Left renal cortex interstitium (tissue), 4 donors: Measurements from ENCODE around the gene ACTR2. TPM values are rescaled to one million over a fixed set of nuclear protein-coding genes. Genes with fewer than 3 reads are reported as not detected.
"Not testable (repeated sequence)": the region's sequence is repeated elsewhere in the genome, so short reads cannot be mapped to it uniquely, and the experiment has no call there.

Source experiments
- DNase-seq, 4 donors: peaks; one replicate each; pipeline ENCODE4 v3.0.0-alpha.2; 2013; ENCODE audit warnings: low read depth in 4 of 4, low spot score in 2 of 4, missing footprints in 1 of 4
- polyA plus RNA-seq, 4 donors: library from polyadenylated mRNA; unstranded; fragments of 120-200 nt; gene quantifications; one replicate each; pipeline ENCODE4 v1.2.1, GENCODE V29; 2013; ENCODE audit not compliant: insufficient read length in 4 of 4

The ACTR2 gene
- polyA plus RNA-seq, 4 donors, result 152 to 206 (median 188) TPM

GRCh38 chr2:65227020-65227455, 593 bp upstream of the ACTR2 start:
- no peak for DNase-seq

GRCh38 chr2:65228263-65228750, 676 bp downstream of the ACTR2 start:
- DNase-seq, result peak in 2 of 4 donors; percentile 44 to 63

DNA sequence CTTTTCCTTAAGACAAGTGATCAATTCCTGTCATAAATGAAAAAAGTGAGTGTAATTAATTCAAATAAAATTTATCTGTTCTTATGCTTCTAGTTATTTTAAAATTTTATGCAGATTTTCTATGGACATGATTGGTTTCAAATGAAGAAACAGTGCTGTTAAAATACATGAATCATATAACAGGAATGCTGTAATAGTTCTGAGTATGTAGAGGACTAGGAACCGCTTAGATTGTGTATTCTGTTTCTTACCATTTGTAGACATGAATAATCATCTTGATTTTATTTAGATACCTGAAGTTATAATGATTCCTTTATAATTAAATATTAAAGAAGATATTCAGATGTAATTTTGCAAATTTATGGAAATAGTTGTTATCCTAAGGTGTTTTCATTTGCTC, 3.5 kb downstream of the ACTR2 start:
- no peak for DNase-seq

- DNase-seq, result no peak
These were observed 4.4 kb downstream of the ACTR2 start for GRCh38 chr2:65231892-65232477.

DNA sequence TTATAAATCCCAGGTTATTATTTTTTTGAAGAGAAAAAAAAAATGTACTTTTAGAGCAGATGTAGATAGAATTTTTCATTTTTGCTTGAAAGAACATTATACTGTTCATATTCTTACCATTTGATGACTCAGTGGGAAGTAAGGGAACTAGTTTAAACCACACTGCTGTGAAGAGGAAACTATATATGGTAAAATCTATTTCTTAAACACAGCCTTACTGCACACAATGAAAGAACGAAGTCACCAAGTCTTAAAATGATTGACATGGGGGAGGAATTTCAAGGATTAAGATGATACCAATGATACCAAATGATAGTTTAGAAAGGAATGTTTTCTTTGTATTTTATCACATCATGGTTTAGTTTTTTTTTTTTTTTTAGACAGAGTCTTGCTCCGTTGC, 5.0 kb downstream of the ACTR2 start:
- DNase-seq, result no peak

- DNase-seq, result no peak
These were observed 13.0 kb downstream of the ACTR2 start for GRCh38 chr2:65240657-65241056.

GRCh38 chr2:65244452-65244851, 16.8 kb downstream of the ACTR2 start:
- DNase-seq, result not testable (repeated sequence)

DNA sequence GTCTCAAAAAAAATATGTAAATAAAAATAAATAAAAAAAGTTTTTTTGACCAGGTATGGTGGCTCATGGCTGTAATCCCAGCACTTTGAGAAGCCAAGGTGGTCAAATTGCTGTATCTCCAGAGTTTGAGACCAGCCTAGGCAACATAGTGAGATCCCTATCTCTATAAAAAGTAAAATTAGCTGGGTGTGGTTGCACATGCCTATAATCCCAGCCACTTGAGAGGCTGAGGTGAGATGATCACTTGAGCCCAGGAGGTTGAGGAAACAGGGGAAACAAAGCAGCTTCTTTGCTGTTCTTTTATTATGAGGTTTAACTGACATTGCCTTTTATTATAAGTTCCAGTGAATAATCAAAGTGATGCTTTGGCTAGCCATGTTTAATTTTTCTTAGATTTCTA, 25.0 kb downstream of the ACTR2 start:
- DNase-seq, result no peak

DNA sequence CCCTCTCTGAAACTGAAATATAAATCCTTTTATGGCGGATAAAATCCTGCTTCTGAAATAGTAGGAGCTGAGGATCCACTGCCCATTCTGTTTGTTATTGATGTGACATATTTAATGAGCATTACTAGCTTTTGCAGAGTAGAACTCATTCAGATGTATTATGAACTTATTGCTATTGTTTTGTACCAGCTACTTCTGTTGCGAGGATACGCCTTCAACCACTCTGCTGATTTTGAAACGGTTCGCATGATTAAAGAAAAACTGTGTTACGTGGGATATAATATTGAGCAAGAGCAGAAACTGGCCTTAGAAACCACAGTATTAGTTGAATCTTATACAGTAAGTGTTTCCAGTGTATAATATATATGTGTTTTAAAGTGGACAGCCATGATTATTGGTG, 27.7 kb downstream of the ACTR2 start:
- DNase-seq, result no peak

DNA sequence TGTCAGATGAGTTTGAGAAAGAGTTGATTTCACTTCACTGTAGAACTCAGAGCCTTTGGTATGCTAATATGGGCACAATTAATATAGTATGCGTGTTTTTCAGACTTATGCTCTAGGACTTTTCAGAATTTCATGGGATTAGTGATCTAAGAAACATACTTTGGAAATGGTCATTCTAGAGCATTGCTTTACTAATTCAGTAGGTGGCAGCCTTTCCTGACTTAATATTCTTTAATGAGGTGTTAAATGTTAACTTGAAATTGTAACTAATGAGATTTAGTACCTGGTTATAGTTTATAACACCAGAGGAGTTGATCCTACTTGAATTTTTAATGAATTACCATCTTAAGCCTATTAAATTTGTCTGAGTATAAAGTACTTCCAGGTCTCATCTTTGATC, 28.4 kb downstream of the ACTR2 start:
- no peak for DNase-seq

- DNase-seq, result not testable (repeated sequence)
These were observed 30.2 kb downstream of the ACTR2 start for GRCh38 chr2:65257866-65258265.

DNA sequence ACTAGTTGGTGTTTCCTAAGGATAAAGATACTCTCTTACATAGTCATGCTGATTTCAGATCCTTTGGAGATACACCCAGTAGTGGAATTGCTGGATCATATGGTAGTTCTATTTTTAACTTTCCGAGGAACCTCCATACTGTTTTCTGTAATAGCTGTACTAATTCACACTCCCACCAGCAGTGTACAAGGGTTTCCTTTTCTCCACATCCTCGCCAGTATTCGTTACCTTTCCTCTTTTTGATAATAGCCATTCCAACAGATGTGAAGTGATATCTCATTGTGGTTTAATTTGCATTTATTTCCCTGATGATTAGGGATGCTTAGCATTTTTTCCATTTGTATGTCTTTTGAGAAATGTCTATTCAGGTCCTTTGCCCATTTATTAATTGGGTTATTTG, 34.0 kb downstream of the ACTR2 start:
- DNase-seq, result no peak

- no peak for DNase-seq
These were observed 35.6 kb downstream of the ACTR2 start for GRCh38 chr2:65263262-65263661.

DNA sequence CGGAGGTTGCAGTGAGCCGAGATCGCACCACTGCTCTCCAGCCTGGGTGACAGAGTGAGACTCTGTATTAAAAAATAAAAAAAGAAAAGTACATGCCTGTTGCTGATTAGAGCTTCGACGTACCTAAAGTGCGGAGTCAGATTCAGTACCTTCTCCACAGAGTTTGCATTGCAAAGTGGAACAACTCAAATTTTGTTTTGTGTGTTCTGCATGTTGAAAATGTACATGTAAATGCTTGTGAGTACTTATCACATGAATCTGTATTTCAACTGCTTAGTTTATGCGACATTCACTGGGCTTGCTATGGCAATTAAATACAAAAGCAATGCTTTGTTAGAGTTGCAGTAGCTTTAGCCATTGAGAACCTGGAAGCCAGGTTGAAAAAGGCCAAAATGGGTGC, 36.4 kb downstream of the ACTR2 start:
- DNase-seq, result no peak

- DNase-seq, result peak in 3 of 4 donors; percentile 56 to 77 (median 68)
These were observed 37.4 kb downstream of the ACTR2 start for GRCh38 chr2:65264821-65265670.

DNA sequence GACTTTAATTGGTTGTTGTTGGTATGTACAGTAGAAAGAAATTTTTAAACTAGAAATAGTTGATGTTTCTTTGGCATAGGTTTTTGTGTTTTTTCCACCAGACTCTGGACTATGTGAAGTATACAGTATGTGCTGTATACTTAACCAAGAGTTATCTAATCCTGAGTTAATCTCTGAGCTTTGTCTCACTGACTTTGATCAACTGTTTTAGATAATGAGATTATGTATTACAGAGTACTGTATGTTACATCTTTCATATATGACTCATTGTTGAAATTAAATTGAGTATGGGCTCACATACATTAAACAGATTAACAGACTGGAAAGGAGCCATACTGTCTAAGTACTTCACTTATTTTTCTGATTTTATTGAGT, 38.0 kb downstream of the ACTR2 start:
- DNase-seq, result no peak

GRCh38 chr2:65267008-65267407, 39.4 kb downstream of the ACTR2 start:
- no peak for DNase-seq

GRCh38 chr2:65268957-65269356, 41.3 kb downstream of the ACTR2 start:
- DNase-seq, result no peak

DNA sequence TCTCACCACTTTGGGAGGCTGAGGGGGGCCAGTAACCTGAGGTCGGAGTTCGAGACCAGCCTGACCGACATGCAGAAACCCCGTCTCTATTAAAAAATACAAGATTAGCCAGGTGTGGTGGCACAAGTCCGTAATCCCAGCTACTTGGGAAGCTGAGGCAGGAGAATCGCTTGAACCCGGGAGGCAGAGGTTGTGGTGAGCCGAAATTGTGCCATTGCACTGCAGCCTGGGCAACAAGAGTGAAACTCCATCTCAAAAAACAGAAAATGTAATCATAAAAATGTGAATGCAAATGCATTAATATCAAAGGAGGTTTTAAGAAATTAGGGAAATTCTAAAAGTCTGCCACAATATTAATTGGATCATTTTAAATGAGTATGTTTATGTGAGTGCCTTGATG, 45.7 kb downstream of the ACTR2 start:
- DNase-seq, result no peak

- peak in 2 of 4 donors; percentile 36 to 65 for DNase-seq
These were observed 47.7 kb downstream of the ACTR2 start for GRCh38 chr2:65275141-65275915.

DNA sequence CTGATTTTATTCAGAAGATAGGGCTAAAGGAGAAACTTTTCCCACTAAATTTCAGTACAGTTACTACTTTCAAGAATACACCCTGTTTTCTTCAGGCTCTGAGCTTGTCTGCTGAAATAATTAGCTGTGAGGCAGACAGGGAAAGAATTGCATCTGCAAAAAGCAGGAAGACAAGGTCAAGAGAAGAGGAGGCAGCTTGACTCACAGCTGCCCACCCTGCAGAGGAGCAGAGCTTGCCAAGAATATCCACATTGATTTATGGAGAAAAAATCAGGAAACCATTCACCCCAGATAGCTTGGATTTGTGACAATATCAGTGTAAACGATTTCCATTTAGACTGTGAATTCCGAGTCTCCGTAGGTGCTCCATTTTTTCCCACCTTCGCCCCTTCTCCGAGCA, 49.0 kb downstream of the ACTR2 start:
- DNase-seq, result no peak
